RWPE2 (cell line): ENCODE results near the gene KLC1.
"Not testable (repeated sequence)": the region's sequence is repeated elsewhere in the genome, so short reads cannot be mapped to it uniquely, and the experiment has no call there.

Experiments
- ATAC-seq: fragments of 200-7000 bp; cut with Tn5 transposase; 3 replicates; pipeline ENCODE4 v1.9.1; 2021; ENCODE audit warnings: low read depth
- DNase-seq: peaks from one replicate; pipeline ENCODE4 v3.0.0-alpha.2; 2020; ENCODE audit warnings: low spot score
- H3K27ac ChIP-seq: fragments of 450-650 bp; 2 replicates; pipeline ENCODE4 v1.5.1; 2017; ENCODE audit warnings: mild to moderate bottlenecking; ENCODE audit not compliant: poor library complexity, severe bottlenecking
- H3K27me3 ChIP-seq: fragments of 250-450 bp; sonication (Bioruptor Pico); 2 replicates; pipeline ENCODE4 v1.5.1; 2021; ENCODE audit warnings: mild to moderate bottlenecking, moderate library complexity; ENCODE audit not compliant: insufficient read depth, poor library complexity, severe bottlenecking
- H3K36me3 ChIP-seq: fragments of 250-450 bp; sonication (Bioruptor Pico); 2 replicates; pipeline ENCODE4 v1.5.1; 2020; ENCODE audit warnings: low read depth, mild to moderate bottlenecking, moderate library complexity
- H3K4me1 ChIP-seq: fragments of 250-450 bp; sonication (Bioruptor Pico); 2 replicates; pipeline ENCODE4 v1.5.1; 2021; ENCODE audit warnings: mild to moderate bottlenecking, moderate library complexity; ENCODE audit not compliant: insufficient read depth, poor library complexity, severe bottlenecking
- H3K4me3 ChIP-seq: fragments of 250-450 bp; sonication (Bioruptor Pico); 2 replicates; pipeline ENCODE4 v1.5.1; 2021; ENCODE audit warnings: mild to moderate bottlenecking, moderate library complexity; ENCODE audit not compliant: severe bottlenecking
- H3K9me3 ChIP-seq: fragments of 250-450 bp; sonication (Bioruptor Pico); 2 replicates; pipeline ENCODE4 v1.5.1; 2021; ENCODE audit warnings: mild to moderate bottlenecking, moderate library complexity; ENCODE audit not compliant: severe bottlenecking
- CTCF ChIP-seq: fragments of 450-650 bp; IDR thresholded peaks from one replicate; pipeline ENCODE4 v1.5.1; 2017; ENCODE audit warnings: mild to moderate bottlenecking, moderate library complexity; ENCODE audit not compliant: poor library complexity, severe bottlenecking

KLC1 gene

GRCh38 chr14:103606963-103607668 is 21.9 kb upstream of the KLC1 start:
- peak; percentile 42 for TF ChIP-seq CTCF
- Histone ChIP-seq H3K27ac (no peak overlapping the region), H3K4me3 (no peak overlapping the region), H3K36me3 (no peaks in the 10 kb centered on the region; the same call in 1 of the 2 replicates), H3K4me1 (no peaks in the 10 kb centered on the region), H3K9me3 (peaks cover 4% of the 10 kb centered on the region), H3K27me3 (no peaks in the 10 kb centered on the region)
- ATAC-seq = peak; percentile 75
- DNase-seq = no peak

- Histone ChIP-seq H3K9me3 (peaks cover 4% of the 10 kb centered on the region), H3K27ac (no peak overlapping the region), H3K4me3 (no peak overlapping the region), H3K4me1 (no peaks in the 10 kb centered on the region), H3K27me3 (no peaks in the 10 kb centered on the region), H3K36me3 (no peaks in the 10 kb centered on the region; the same call in 1 of the 2 replicates)
- TF ChIP-seq CTCF = no peak
- no peak for ATAC-seq
- DNase-seq = no peak
Measured at GRCh38 chr14:103607822-103608221, 21.2 kb upstream of the KLC1 start.

- not testable (repeated sequence) for H3K27me3 ChIP-seq, DNase-seq, H3K9me3 ChIP-seq, ATAC-seq, H3K4me1 ChIP-seq, H3K36me3 ChIP-seq, H3K4me3 ChIP-seq, H3K27ac ChIP-seq
Measured at GRCh38 chr14:103609081-103609480, 19.9 kb upstream of the KLC1 start.

- Histone ChIP-seq H3K4me3 (no peak overlapping the region), H3K4me1 (no peaks in the 10 kb centered on the region), H3K9me3 (peaks cover 4% of the 10 kb centered on the region), H3K36me3 (no peaks in the 10 kb centered on the region; the same call in 1 of the 2 replicates), H3K27ac (no peak overlapping the region), H3K27me3 (no peaks in the 10 kb centered on the region)
- TF ChIP-seq CTCF = no peak
- ATAC-seq = no peak
- no peak for DNase-seq
Measured at GRCh38 chr14:103611215-103611614, 17.8 kb upstream of the KLC1 start.

GRCh38 chr14:103613517-103613916 is 15.5 kb upstream of the KLC1 start:
- Histone ChIP-seq H3K27ac (no peak overlapping the region), H3K9me3 (peaks cover 4% of the 10 kb centered on the region), H3K27me3 (no peaks in the 10 kb centered on the region), H3K4me3 (no peak overlapping the region), H3K4me1 (no peaks in the 10 kb centered on the region), H3K36me3 (no peaks in the 10 kb centered on the region; the same call in 1 of the 2 replicates)
- peak; percentile 34 for TF ChIP-seq CTCF
- DNase-seq (no peak), ATAC-seq (0 out of 3 replicates have a peak, but pooled peaks have one; percentile 23)
